ENCODE results near the gene PJA1.

PJA1 gene, protein sequence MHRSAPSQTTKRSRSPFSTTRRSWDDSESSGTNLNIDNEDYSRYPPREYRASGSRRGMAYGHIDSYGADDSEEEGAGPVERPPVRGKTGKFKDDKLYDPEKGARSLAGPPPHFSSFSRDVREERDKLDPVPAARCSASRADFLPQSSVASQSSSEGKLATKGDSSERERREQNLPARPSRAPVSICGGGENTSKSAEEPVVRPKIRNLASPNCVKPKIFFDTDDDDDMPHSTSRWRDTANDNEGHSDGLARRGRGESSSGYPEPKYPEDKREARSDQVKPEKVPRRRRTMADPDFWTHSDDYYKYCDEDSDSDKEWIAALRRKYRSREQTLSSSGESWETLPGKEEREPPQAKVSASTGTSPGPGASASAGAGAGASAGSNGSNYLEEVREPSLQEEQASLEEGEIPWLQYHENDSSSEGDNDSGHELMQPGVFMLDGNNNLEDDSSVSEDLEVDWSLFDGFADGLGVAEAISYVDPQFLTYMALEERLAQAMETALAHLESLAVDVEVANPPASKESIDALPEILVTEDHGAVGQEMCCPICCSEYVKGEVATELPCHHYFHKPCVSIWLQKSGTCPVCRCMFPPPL

GRCh38 chrX:69165087-69165651, at the start of gene PJA1:
TSS of gene PJA1 (minus strand) at chrX:69165453. CDS start at chrX:69163073, 2,380 bp downstream.
- peak in 48 of 51 donors; percentile 1 to 77 (median 46) for DNase-seq

DNA sequence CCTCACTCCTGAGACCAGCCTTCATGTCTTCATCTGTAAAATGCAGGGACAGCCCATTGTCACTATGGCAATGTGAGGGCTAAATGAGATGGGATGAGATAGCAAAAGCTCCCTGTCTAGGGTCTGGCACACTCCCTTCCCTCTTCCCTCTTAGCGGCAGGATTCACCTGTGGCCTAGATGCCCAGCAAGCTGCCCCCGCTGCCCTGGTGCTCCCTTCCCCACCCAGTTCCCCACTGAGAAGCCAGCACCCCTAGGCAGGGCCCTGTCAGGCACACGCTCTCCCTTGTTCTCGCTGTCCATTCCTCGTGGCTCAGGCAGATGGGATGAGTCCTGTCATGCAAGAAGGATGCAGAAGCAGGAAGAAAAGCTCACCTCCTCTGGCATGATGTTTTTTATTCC, 49.2 kb upstream of the PJA1 start:
- DNase-seq = no peak

- no peak for DNase-seq
These were observed 46.4 kb upstream of the PJA1 start for GRCh38 chrX:69211701-69212100.

DNA sequence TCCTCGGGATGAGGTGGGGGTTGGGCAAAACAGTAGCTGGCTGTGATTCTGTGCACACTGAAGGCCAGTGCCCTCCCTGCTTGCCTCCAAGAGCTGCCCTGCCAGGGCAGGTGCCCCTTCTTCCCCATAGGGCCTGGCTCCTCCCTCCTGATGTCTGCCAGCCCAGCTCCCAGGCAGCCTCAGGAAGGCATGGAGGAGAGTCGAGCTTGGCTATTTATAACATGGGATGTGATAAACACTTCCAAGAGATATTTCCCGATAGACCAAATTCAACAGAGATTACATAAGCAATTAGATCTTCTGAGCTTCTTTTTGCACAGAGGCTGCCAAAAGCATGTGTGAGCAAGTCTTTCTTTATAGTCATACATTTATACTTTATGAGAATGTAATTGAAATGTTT, 45.3 kb upstream of the PJA1 start:
- DNase-seq = no peak

DNA sequence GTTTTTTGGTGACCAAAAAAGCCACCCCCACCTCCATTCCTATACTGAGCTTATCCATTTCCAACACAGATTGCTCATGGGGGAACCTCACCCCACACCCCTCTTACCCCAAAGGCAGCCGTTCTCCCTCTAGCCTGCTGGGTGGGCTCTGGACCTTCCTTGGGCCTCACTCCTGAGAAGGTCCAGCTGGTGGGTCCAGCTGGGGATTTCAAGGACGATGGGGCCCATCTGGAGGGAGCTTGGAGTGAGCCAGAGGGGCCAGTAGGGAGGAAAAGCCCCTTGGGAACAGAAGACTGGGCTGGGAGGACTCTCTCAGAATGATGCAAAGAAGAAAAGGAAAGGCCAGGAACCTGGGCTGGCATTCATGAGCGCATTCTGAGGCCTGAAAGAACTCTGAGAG, 42.0 kb upstream of the PJA1 start:
- DNase-seq = no peak

- DNase-seq = no peak
These were observed 38.4 kb upstream of the PJA1 start for GRCh38 chrX:69203638-69204037.

GRCh38 chrX:69197690-69198089, 32.4 kb upstream of the PJA1 start:
- no peak for DNase-seq

- DNase-seq = no peak
These were observed 31.4 kb upstream of the PJA1 start for GRCh38 chrX:69196666-69197065.

DNA sequence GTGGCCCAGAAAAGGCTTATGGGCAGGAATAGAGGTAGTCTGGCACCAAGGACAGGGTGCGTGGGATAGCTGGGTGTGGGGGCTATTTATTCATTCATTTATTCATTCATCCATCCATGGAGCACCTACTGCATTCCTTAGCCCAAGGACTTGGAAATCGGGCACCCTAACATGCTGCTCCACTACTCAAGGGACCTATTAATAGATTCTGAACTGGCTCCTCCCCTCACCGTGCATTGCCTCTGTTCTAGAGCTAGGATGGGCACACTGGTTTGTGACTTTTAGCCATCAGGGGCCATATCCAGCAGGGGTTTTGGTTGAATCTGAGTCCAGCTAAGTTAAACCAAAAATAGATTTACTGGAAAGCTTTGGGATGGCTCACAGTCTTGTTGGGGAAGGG, 30.6 kb upstream of the PJA1 start:
- no peak for DNase-seq

GRCh38 chrX:69195192-69195591, 29.9 kb upstream of the PJA1 start:
- DNase-seq = no peak

- no peak for DNase-seq
These were observed 27.4 kb upstream of the PJA1 start for GRCh38 chrX:69192603-69193002.

DNA sequence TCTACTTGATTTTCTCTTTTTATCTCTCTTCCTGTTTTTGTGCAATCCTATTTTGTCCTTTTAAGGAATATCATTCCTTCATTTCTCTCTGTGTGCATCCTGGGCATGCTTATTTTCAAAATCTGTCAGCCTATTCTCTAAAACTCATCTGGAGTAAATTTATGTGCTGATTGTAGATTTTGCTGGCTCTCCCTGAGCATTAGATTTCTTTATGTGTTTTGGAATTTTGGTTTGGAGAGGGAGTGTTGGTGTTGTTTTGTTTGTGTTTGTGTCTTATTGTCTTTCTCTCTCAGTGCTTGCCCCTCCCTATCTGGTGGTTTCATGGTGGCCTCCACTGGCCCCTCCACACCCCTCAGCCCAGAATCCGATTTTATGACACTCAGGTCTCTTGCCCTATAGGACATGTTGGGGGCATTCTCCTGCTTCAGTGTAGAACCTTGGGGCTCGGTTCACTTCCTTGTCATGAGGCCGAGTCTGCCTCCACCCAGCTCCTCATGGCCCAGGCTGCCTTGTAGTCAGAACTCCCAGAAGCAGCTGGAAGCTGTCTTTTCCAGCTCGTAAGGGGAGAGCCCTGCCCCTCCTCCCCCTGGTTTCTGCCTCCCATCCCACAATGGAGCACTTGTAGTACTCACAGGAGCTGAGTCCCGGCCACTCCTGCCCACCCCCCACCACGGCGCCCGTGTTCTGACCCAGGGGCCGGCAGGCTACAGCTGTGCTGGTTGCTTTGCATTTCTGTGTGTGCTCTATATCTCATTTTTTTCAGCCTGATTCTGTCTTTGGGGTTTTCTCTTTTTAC, 24.5 kb upstream of the PJA1 start:
- peak in 37 of 51 donors; percentile 1 to 76 (median 36) for DNase-seq

DNA sequence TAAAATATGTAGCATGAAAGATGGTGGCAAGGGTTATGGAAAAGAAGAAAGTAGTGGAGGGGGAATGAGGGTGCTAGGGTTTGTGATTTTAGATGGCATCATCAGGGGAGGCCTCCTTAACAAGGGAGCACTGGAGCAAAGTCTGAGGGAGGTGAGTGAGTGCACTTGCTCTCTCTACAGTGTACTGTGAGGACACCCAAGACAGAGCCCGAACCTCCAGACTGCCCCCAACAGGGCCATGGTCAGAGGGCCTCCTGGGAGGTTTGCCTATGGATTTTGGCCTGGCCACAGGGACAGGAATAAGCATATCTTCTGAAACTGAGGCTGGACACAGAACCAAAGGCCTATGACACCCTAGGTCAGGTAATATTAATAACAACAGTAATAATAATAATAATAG, 21.4 kb upstream of the PJA1 start:
- no peak for DNase-seq

DNA sequence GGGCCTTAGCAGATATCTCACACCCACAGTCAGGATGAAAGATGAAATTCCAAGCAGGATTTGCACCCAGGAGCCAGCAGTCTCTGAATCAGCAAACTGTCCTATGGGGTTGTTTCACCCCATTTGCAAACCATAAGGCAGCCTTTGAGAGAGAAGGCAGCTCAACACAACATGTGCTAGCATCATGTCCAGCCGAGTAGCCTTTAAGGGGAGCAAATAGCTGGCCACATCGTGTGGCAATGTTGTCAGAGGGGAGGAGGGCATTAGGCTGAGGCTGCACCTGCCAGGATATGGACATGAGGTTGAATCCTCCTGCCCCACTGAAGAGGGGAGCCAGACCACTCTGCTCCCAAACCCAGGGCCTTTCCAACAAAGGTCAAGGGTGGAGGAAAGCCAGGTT, 20.6 kb upstream of the PJA1 start:
- no peak for DNase-seq

GRCh38 chrX:69185141-69185540, 19.9 kb upstream of the PJA1 start:
- DNase-seq = no peak

DNA sequence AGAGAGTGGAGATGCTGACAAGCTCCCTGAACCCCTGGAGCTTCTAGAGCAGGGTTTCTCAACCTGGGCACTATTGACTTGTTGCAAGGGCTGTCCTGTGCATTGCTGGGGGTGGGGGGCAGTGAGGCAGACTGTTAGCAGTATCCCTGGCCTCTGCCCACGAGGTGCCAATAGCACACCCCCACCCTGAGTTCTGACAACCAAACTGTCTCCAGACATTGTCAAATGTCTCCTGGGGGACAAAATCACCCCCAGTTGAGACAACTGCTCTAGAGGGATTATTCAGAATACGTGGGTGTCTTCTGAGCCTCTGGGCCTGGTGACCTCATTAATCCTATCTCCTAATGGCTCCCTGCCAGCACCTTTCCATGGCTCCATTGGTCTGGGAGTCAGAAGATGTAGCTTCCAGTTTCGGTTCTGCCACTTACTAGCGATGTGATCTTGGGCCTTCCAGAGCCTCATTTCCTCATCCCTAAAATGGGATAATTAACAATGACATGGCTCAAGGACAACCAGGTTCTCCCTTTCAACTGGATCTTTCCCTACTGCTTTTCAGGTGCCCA, 17.6 kb upstream of the PJA1 start:
- no peak for DNase-seq

GRCh38 chrX:69179380-69179911, 14.2 kb upstream of the PJA1 start:
- peak in 30 of 51 donors; percentile 0 to 61 (median 16) for DNase-seq

DNA sequence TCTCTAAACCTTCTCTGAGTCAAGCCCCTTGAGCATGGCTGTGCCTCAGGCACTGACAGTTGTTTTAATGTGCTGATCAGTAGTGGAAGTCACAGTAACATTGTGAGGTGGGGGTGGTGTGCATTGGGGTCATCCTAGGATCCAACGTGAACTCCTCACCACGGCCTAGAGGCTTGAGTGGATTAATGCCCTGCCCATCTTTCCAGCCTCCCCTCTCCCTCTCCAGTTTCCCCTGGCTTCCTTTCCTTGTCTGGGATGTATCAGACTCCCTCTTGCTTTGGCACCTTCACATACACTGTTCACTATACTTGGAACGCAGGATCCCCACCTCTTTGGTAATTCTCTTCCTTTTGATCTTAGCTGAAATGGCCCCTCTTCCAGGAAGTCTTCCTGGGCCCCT, 13.3 kb upstream of the PJA1 start:
- DNase-seq = no peak

DNA sequence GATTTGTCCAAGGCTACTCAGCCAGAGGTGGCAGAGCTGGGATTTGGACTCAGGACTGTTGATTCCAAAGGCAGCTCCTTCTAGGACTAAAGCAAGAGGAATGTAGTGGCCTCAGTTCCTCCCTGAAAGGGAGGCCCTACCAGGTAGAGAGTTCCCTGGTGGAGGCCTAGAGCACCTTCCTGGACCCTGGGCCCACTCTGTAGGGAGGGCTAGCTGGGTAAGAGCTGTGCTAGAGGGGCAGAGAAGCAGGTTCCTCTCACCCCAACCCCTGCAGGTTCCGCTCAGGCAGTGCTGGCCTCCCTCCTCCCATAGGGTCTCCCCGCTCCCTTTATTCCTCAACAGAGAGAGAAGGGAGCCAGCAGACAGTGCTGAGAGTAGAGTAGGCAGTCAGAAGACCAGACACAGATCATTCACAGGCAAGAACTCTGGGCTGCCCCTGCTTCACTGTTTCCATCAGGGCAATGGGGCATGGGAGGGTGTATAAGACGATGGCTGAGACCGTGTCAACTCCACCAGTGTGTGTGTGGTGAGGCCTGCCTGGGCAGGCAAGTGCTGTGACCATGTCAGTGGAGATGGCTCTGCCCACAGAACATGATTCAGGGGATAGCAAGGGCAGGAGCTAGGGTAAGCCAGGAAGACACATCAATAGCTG, 12.4 kb upstream of the PJA1 start:
- DNase-seq = no peak

DNA sequence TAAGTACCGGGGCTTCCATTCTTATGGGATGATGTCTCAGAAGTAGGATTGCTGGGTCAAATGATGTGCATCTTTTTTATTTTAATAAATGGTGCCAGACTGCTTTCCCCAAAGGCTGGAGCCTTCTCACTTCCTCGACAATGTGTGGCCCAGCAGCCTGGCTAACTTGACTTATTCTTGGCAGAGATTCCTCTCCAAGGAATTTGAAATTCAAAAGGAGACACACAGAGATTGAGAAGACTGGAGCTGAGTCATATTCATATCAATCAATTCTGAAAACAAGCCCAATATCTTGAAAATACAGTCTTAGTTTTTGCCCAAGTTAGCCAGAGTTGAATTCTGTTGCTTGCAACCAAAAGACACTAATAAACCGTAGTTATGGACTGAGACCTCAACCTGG, 10.8 kb upstream of the PJA1 start:
- DNase-seq = no peak

DNA sequence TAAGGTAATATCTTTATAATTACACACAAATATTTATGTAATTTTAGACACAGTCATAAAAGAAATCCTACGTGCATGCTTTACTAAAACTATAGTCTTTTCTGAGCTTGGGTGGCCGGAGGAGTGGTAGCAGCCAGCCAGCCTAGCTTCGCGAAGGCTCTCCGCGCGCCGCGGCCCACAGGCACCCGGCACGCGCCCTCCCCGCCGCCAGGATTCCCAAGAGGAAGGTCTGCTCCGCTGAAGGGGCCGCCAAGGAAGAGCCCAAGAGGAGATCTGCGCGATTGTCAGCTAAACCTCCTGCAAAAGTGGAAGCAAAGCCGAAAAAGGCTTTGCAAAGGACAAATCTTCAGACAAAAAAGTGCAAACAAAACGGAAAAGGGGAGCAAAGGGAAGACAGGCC, 8.7 kb upstream of the PJA1 start:
- DNase-seq = no peak

Measured in hypothalamus (tissue), 51 donors.